Body of pancreas (tissue), 4 donors: ENCODE measurements around the gene NLGN1. TPM values are rescaled to one million over a fixed set of nuclear protein-coding genes. Genes with fewer than 3 reads are reported as not detected.

Experiments
- ATAC-seq: fragments of 150-250 bp; one replicate; pipeline ENCODE4 v1.9.1; 2016
- DNase-seq, 4 donors: peaks; one replicate each; pipeline ENCODE4 v3.0.0-alpha.2; 2019
- H3K27ac ChIP-seq, 4 donors: fragments of 200-600 bp; sonication (generic); 1 replicate in 3 of 4; 2 replicates in 1 of 4; pipeline versions ENCODE4 v1.5.1 to v1.6.1; 2016 to 2019; ENCODE audit warnings: mild to moderate bottlenecking in 1 of 4, mixed read lengths in 1 of 4, moderate library complexity in 1 of 4
- H3K27me3 ChIP-seq, 2 donors: fragments of 200-600 bp; sonication (generic); one replicate each; pipeline ENCODE4 v1.6.0; 2016; ENCODE audit warnings: mild to moderate bottlenecking in 1 of 2
- H3K36me3 ChIP-seq, 2 donors: fragments of 200-600 bp; sonication (generic); replicated peaks in 1 of 2; 2 replicates each; pipeline ENCODE4 v1.5.1; 2016; ENCODE audit warnings: low read depth in 2 of 2; ENCODE audit not compliant: insufficient read depth in 1 of 2
- H3K4me1 ChIP-seq: fragments of 200-600 bp; sonication (generic); one replicate; pipeline ENCODE4 v1.6.0; 2016
- H3K4me3 ChIP-seq, 2 donors: fragments of 200-600 bp; sonication (generic); 1 replicate in 1 of 2; 2 replicates in 1 of 2; pipeline ENCODE4 v1.5.1; 2016 to 2019
- H3K9me3 ChIP-seq, 3 donors: fragments of 200-600 bp; sonication (generic); 1 replicate in 2 of 3; 2 replicates in 1 of 3; pipeline ENCODE4 v1.5.1; 2016
- CTCF ChIP-seq, 7 experiments: fragments of 450-650 bp in 4 of 7; fragments of 200-600 bp in 3 of 7; sonication (generic) in 3 of 7; IDR thresholded peaks; one replicate each; pipeline ENCODE4 v1.5.1; 2016 to 2019; ENCODE audit warnings: antibody characterized with exemption in 7 of 7
- POLR2A ChIP-seq, 3 donors: fragments of 450-650 bp; IDR thresholded peaks; one replicate each; pipeline ENCODE4 v1.6.1; 2016; ENCODE audit warnings: antibody characterized with exemption in 3 of 3, mild to moderate bottlenecking in 2 of 3
- WGBS, 2 donors: methylation state at CpG; one replicate each; pipeline ENCODE4 v1.1.5; 2017; 5-methylcytosine and 5-hydroxymethylcytosine counted together
- intact Hi-C: fragments of 100-400 bp; cut with DNase I; formaldehyde crosslinking; loops from one replicate; pipeline ENCODE4 v1.15.1; 2023
- total RNA-seq, 2 donors: library from RNA; depleted of rRNA; stranded (reverse); fragments of >200 nt; gene quantifications; one replicate each; pipeline ENCODE4 v1.1.0, GENCODE V29; 2016

The NLGN1 gene
- total RNA-seq, 2 donors from 2014 or later = 0.52 to 1.3 TPM

- no peak for DNase-seq
- intact Hi-C loops = no loop called here
- TF ChIP-seq CTCF (IDR thresholded peaks at IDR 0.05) (no peak), POLR2A (IDR thresholded peaks at IDR 0.05) (no peak)
- H3K9me3 ChIP-seq = no peaks in the 10 kb centered on the region
- no peaks in the 10 kb centered on the region for H3K27me3 ChIP-seq
- H3K4me3 ChIP-seq = no peak overlapping the region
- no peak overlapping the region for H3K27ac ChIP-seq
- no peak for ATAC-seq
- peaks cover 5% of the 10 kb centered on the region for H3K4me1 ChIP-seq
- WGBS, 2 donors = 71 to 85% methylated on average over 1 of the region's 1 CpG
- no peaks in the 10 kb centered on the region for H3K36me3 ChIP-seq
Observed at GRCh38 chr3:174218016-174218415, 820.5 kb downstream of the NLGN1 start.

- WGBS, 2 donors = 47 to 55% methylated on average over 3 of the region's 3 CpGs
- H3K27ac ChIP-seq = no peak overlapping the region
- H3K36me3 ChIP-seq = no peaks in the 10 kb centered on the region
- no peak for DNase-seq
- no peak overlapping the region for H3K4me3 ChIP-seq
- no peak for TF ChIP-seq CTCF (IDR thresholded peaks at IDR 0.05)
- H3K27me3 ChIP-seq = no peaks in the 10 kb centered on the region
- intact Hi-C loops = no loop called here
- peaks cover 13% of the 10 kb centered on the region for H3K4me1 ChIP-seq
- no peaks in the 10 kb centered on the region for H3K9me3 ChIP-seq
- no peak for ATAC-seq
Observed at GRCh38 chr3:174219738-174220137, 822.2 kb downstream of the NLGN1 start.

- no peak for DNase-seq
- 52 to 66% methylated on average over 4 of the region's 4 CpGs for WGBS, 2 donors
- H3K27me3 ChIP-seq = no peaks in the 10 kb centered on the region
- no peak overlapping the region for H3K4me3 ChIP-seq
- H3K36me3 ChIP-seq = no peaks in the 10 kb centered on the region
- no peak overlapping the region for H3K27ac ChIP-seq
- H3K9me3 ChIP-seq = no peaks in the 10 kb centered on the region
- ATAC-seq = no peak
- peaks cover 13% of the 10 kb centered on the region for H3K4me1 ChIP-seq
- TF ChIP-seq POLR2A (IDR thresholded peaks at IDR 0.05) = no peak
- TF ChIP-seq CTCF (IDR thresholded peaks at IDR 0.05) = no peak
- intact Hi-C loops = no loop called here
Observed at GRCh38 chr3:174220775-174221554, 823.4 kb downstream of the NLGN1 start.

GRCh38 chr3:174223042-174223441 lies 825.5 kb downstream of the NLGN1 start:
- no peaks in the 10 kb centered on the region for H3K27me3 ChIP-seq
- DNase-seq = no peak
- no peak for TF ChIP-seq POLR2A (IDR thresholded peaks at IDR 0.05)
- no peak for TF ChIP-seq CTCF (IDR thresholded peaks at IDR 0.05)
- no peaks in the 10 kb centered on the region for H3K36me3 ChIP-seq
- ATAC-seq = peak; percentile 35
- intact Hi-C loops = no loop called here
- WGBS, 2 donors = 13 to 15% methylated on average over 6 of the region's 6 CpGs
- H3K9me3 ChIP-seq = no peaks in the 10 kb centered on the region
- H3K4me1 ChIP-seq = peaks cover 13% of the 10 kb centered on the region
- no peak overlapping the region for H3K4me3 ChIP-seq
- no peak overlapping the region for H3K27ac ChIP-seq

GRCh38 chr3:174223626-174224025 lies 826.1 kb downstream of the NLGN1 start:
- H3K27ac ChIP-seq = no peak overlapping the region
- peaks cover 13% of the 10 kb centered on the region for H3K4me1 ChIP-seq
- DNase-seq = no peak
- H3K36me3 ChIP-seq = no peaks in the 10 kb centered on the region
- no peak for ATAC-seq
- no peak overlapping the region for H3K4me3 ChIP-seq
- H3K9me3 ChIP-seq = no peaks in the 10 kb centered on the region
- no peaks in the 10 kb centered on the region for H3K27me3 ChIP-seq
- 39 to 60% methylated on average over 1 of the region's 1 CpG for WGBS, 2 donors
- intact Hi-C loops = no loop called here
- TF ChIP-seq POLR2A (IDR thresholded peaks at IDR 0.05) (no peak), CTCF (IDR thresholded peaks at IDR 0.05) (no peak)
